Motor neuron (in vitro differentiated cells): ENCODE results near the gene PCDHB16. TPM values are rescaled to one million over a fixed set of nuclear protein-coding genes. Genes with fewer than 3 reads are reported as not detected.
"Not testable (repeated sequence)": the region's sequence is repeated elsewhere in the genome, so short reads cannot be mapped to it uniquely, and the experiment has no call there.

ENCODE experiments used
- ATAC-seq, 8 experiments: fragments of 200-7000 bp; cut with Tn5 transposase; replicated peaks in 6 of 8; 2 replicates each; pipeline ENCODE4 v1.8.0; 2021; ENCODE audit warnings: mild to moderate bottlenecking in 8 of 8, moderate library complexity in 8 of 8
- H3K27ac ChIP-seq, 2 donors: fragments of 250-450 bp; sonication (Bioruptor Pico); 2 replicates each; pipeline ENCODE4 v1.9.0; 2021; ENCODE audit warnings: antibody characterized with exemption in 2 of 2, mild to moderate bottlenecking in 2 of 2, moderate library complexity in 1 of 2
- H3K4me1 ChIP-seq, 2 donors: fragments of 250-450 bp; sonication (Bioruptor Pico); replicated peaks in 1 of 2; 2 replicates each; pipeline ENCODE4 v1.6.1; 2021; ENCODE audit warnings: antibody characterized with exemption in 2 of 2, mild to moderate bottlenecking in 2 of 2, moderate library complexity in 1 of 2
- H3K4me3 ChIP-seq, 5 donors: fragments of 250-450 bp; sonication (Bioruptor Pico); 2 replicates each; pipeline ENCODE4 v1.9.0; 2021; ENCODE audit warnings: antibody characterized with exemption in 5 of 5, mild to moderate bottlenecking in 5 of 5, moderate library complexity in 4 of 5
- WGBS, 10 experiments: fragments of 450-650 bp; shearing (Covaris generic); methylation state at CpG; one replicate each; pipeline ENCODE4 v1.0.0; 2022; 5-methylcytosine and 5-hydroxymethylcytosine counted together
- in situ Hi-C, 9 experiments: fragments of 400-800 bp; cut with MboI; loops; one replicate each; pipeline ENCODE4 v1.15.0; 2021; ENCODE audit warnings: low sequenced_read_pairs in 9 of 9, low pct_unique_long_range_greater_than_20kb in 2 of 9; ENCODE audit not compliant: unreplicated experiment in 9 of 9
- total RNA-seq, 8 experiments: library from RNA; unstranded; fragments of 300-600 nt; gene quantifications; 2 replicates each; pipeline versions ENCODE4 v1.2.3 to v1.2.4, GENCODE V29; 2022

PCDHB16 gene
- total RNA-seq, 8 experiments from 2014 or later = 0.25 to 3.4 (median 1.8) TPM

DNA sequence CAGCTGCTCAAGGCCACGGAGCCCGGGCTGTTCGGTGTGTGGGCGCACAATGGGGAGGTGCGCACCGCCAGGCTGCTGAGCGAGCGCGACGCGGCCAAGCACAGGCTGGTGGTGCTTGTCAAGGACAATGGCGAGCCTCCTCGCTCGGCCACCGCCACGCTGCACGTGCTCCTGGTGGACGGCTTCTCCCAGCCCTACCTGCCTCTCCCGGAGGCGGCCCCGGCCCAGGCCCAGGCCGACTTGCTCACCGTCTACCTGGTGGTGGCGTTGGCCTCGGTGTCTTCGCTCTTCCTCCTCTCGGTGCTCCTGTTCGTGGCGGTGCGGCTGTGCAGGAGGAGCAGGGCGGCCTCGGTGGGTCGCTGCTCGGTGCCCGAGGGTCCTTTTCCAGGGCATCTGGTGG, 6.9 kb downstream of the PCDHB16 start:
- no CpG with 5 or more reads among the region's 35 CpGs for WGBS, 10 experiments
- in situ Hi-C loops = loop anchor here in 4 of 9 experiments (25.0 kb wide), 1 partner anchor 373 kb away; no protein-coding TSS in a partner anchor

GRCh38 chr5:141192110-141192725, 10.0 kb downstream of the PCDHB16 start, which contains the start of gene PCDHB10:
TSS of gene PCDHB10 (plus strand) at chr5:141192353. CDS start at chr5:141192553, 200 bp downstream.
- in situ Hi-C loops = loop anchor here in 4 of 9 experiments (25.0 kb wide), 1 partner anchor 370 kb away; no protein-coding TSS in a partner anchor
- H3K4me3 ChIP-seq = peak within 1 kb of the TSS; percentile 22 to 53 (median 39)
- WGBS, 10 experiments = 0 to 20% (median 0%) methylated on average over 4 to 8 of the region's 10 CpGs; no CpG with 5 or more reads in 1 of the 10 experiments
- ATAC-seq = peak; percentile 28 to 80 (median 58)
- H3K4me1 ChIP-seq = no peaks in the 10 kb centered on the region
- no peak within 1 kb of the TSS for H3K27ac ChIP-seq

More for the DNA sequence above, 6.9 kb downstream of the PCDHB16 start:
- not testable (repeated sequence) for H3K27ac ChIP-seq, ATAC-seq, H3K4me3 ChIP-seq, H3K4me1 ChIP-seq

GRCh38 chr5:141194332-141194731, 12.1 kb downstream of the PCDHB16 start:
- in situ Hi-C loops = loop anchor here in 4 of 9 experiments (25.0 kb wide), 1 partner anchor 368 kb away; no protein-coding TSS in a partner anchor
- not testable (repeated sequence) for ATAC-seq, H3K27ac ChIP-seq, H3K4me3 ChIP-seq, H3K4me1 ChIP-seq
- 28% methylated on average over 5 of the region's 37 CpGs; no CpG with 5 or more reads in 9 of the 10 experiments for WGBS, 10 experiments

DNA sequence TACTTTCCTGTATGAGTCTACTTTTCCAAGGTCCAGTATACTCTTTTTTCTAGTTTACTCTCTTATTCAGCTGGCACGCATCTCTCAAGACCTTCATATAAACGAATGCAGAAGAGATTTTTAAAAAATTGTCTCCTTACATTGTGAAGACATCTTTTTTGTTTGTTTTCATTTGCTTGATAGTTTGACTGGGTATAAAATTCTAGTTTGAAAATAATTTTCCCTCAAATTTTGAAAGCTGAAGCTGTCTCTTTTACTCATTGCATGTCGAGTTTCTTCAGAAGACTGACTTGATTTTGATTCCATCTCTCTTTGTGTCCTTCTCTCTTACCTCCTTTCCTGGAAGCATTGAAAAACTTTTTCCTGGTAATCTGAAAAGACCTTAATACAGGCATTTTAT, 14.2 kb downstream of the PCDHB16 start:
- ATAC-seq = no peak

GRCh38 chr5:141199359-141200235, 17.4 kb downstream of the PCDHB16 start, which contains the start of gene PCDHB11:
TSS of gene PCDHB11 (plus strand) at chr5:141199627. CDS start at chr5:141199775, 148 bp downstream.
- H3K4me3 ChIP-seq = peak within 1 kb of the TSS; percentile 1 to 36 (median 23)
- ATAC-seq = peak in 4 of 8 experiments; percentile 14 to 33 (median 26)
- H3K4me1 ChIP-seq = no peaks in the 10 kb centered on the region
- H3K27ac ChIP-seq = peak within 1 kb of the TSS in 1 of 2 donors; percentile 57
- in situ Hi-C loops = loop anchor here in 7 of 9 experiments (25.0 kb wide), 1 partner anchor 363 kb away; no protein-coding TSS in a partner anchor
- WGBS, 10 experiments = 10 to 73% (median 45%) methylated on average over 5 to 13 of the region's 21 CpGs

More for the DNA sequence above, 14.2 kb downstream of the PCDHB16 start:
- no peak overlapping the region for H3K4me3 ChIP-seq
- 0 to 58% (median 29%) methylated on average over 3 of the region's 3 CpGs for WGBS, 10 experiments
- H3K27ac ChIP-seq = no peak overlapping the region
- H3K4me1 ChIP-seq = no peaks in the 10 kb centered on the region
- in situ Hi-C loops = loop anchor here in 4 of 9 experiments (25.0 kb wide), 1 partner anchor 366 kb away; no protein-coding TSS in a partner anchor

DNA sequence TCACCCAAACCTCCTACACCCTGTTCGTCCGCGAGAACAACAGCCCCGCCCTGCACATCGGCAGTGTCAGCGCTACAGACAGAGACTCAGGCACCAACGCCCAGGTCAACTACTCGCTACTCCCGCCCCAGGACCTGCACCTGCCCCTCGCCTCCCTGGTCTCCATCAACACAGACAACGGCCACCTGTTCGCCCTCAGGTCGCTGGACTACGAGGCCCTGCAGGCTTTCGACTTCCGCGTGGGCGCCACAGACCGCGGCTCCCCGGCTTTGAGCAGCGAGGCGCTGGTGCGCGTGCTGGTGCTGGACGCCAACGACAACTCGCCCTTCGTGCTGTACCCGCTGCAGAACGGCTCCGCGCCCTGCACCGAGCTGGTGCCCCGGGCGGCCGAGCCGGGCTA, 18.9 kb downstream of the PCDHB16 start:
- 0 to 100% methylated on average over 1 of the region's 38 CpGs; no CpG with 5 or more reads in 8 of the 10 experiments for WGBS, 10 experiments
- not testable (repeated sequence) for H3K4me1 ChIP-seq, H3K27ac ChIP-seq, H3K4me3 ChIP-seq, ATAC-seq
- in situ Hi-C loops = loop anchor here in 3 of 9 experiments (25.0 kb wide), 1 partner anchor 361 kb away; no protein-coding TSS in a partner anchor

GRCh38 chr5:141201646-141202045, 19.5 kb downstream of the PCDHB16 start:
- not testable (repeated sequence) for H3K4me3 ChIP-seq

DNA sequence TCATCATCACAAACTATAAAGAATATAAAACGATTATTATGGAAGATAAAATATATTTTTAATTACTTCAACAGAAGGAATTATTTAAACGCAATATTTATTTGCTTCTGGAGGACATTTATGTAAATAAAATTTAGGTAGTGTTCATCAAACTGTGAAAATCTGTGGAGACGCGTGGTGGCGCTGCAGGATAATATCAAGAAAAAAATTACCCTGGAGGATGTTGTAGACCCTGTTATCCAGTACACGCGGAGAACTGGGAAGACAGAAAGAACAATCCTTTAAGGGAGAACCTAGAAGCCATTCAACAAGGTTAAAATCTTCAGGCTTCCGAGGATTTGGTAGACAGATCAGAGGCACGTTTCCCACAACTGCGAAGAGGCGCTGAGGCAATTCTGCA, 26.3 kb downstream of the PCDHB16 start, which contains the start of gene PCDHB12:
Gene PCDHB12 (plus strand): TSS at position 242 of the 400 bp plus-strand sequence. CDS start 189 bp downstream, outside the sequence.
- peak within 1 kb of the TSS in 2 of 5 donors; percentile 32 to 36 for H3K4me3 ChIP-seq
- WGBS, 10 experiments = 0 to 85% (median 31%) methylated on average over 1 to 11 of the region's 11 CpGs
- H3K4me1 ChIP-seq = no peaks in the 10 kb centered on the region
- in situ Hi-C loops = loop anchor here in 3 of 9 experiments (25.0 kb wide), 1 partner anchor 354 kb away; no protein-coding TSS in a partner anchor
- peak within 1 kb of the TSS in 1 of 2 donors; percentile 12 for H3K27ac ChIP-seq
- ATAC-seq = peak in 1 of 8 experiments; percentile 23

More at GRCh38 chr5:141201646-141202045, 19.5 kb downstream of the PCDHB16 start:
- in situ Hi-C loops = loop anchor here in 3 of 9 experiments (25.0 kb wide), 1 partner anchor 361 kb away; no protein-coding TSS in a partner anchor
- not testable (repeated sequence) for H3K4me1 ChIP-seq, H3K27ac ChIP-seq, ATAC-seq
- WGBS, 10 experiments = 0 to 76% (median 15%) methylated on average over 1 to 20 of the region's 35 CpGs; no CpG with 5 or more reads in 4 of the 10 experiments

DNA sequence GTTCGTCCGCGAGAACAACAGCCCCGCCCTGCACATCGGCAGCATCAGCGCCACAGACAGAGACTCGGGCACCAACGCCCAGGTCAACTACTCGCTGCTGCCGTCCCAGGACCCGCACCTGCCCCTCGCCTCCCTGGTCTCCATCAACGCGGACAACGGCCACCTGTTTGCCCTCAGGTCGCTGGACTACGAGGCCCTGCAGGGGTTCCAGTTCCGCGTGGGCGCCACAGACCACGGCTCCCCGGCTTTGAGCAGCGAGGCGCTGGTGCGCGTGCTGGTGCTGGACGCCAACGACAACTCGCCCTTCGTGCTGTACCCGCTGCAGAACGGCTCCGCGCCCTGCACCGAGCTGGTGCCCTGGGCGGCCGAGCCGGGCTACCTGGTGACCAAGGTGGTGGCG, 28.1 kb downstream of the PCDHB16 start:
- in situ Hi-C loops = loop anchor here in 3 of 9 experiments (25.0 kb wide), 1 partner anchor 352 kb away; no protein-coding TSS in a partner anchor
- ATAC-seq, H3K4me1 ChIP-seq, H3K27ac ChIP-seq, H3K4me3 ChIP-seq: not testable (repeated sequence)
- WGBS, 10 experiments = 67 to 100% methylated on average over 3 to 5 of the region's 39 CpGs; no CpG with 5 or more reads in 8 of the 10 experiments

DNA sequence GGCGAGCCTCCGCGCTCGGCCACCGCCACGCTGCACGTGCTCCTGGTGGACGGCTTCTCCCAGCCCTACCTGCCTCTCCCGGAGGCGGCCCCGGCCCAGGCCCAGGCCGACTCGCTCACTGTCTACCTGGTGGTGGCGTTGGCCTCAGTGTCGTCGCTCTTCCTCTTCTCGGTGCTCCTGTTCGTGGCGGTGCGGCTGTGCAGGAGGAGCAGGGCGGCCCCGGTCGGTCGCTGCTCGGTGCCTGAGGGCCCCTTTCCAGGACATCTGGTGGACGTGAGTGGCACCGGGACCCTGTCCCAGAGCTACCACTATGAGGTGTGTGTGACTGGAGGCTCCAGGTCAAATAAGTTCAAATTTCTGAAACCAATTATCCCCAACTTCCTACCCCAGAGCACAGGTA, 28.7 kb downstream of the PCDHB16 start:
- WGBS, 10 experiments = 85% methylated on average over 2 of the region's 27 CpGs; no CpG with 5 or more reads in 9 of the 10 experiments

DNA sequence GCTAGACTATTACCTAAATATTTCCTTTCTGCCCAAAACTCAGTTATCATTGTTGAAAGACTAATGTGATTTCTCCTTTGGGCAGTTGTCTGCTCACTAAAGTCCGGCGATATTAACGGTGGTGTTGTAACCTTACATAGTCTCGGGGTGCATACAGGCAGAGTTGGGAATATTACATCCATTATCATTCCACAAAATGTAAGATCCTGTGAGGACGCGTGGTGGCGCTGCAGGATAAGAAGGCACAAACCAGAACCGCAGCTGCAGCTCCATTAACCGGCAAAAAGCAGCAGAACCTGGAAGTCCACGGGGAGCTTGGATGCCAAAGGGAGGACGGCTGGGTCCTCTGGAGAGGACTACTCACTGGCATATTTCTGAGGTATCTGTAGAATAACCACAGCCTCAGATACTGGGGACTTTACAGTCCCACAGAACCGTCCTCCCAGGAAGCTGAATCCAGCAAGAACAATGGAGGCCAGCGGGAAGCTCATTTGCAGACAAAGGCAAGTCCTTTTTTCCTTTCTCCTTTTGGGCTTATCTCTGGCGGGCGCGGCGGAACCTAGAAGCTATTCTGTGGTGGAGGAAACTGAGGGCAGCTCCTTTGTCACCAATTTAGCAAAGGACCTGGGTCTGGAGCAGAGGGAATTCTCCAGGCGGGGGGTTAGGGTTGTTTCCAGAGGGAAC, 31.6 kb downstream of the PCDHB16 start, which contains the start of gene PCDHB13:
Gene PCDHB13 (plus strand): TSS at position 264 of the 684 bp plus-strand sequence. CDS start 205 bp downstream, at position 469.
- WGBS, 10 experiments = 0 to 100% (median 21%) methylated on average over 1 to 8 of the region's 18 CpGs; no CpG with 5 or more reads in 2 of the 10 experiments
- peak in 5 of 8 experiments; percentile 23 to 89 (median 55) for ATAC-seq
- in situ Hi-C loops = loop anchor here in 3 of 9 experiments (25.0 kb wide), 1 partner anchor 349 kb away; no protein-coding TSS in a partner anchor
- H3K4me3 ChIP-seq = peak within 1 kb of the TSS in 2 of 5 donors; percentile 34
- not testable (repeated sequence) for H3K4me1 ChIP-seq, H3K27ac ChIP-seq

More for the DNA sequence above, 28.7 kb downstream of the PCDHB16 start:
- H3K27ac ChIP-seq, H3K4me3 ChIP-seq, H3K4me1 ChIP-seq, ATAC-seq: not testable (repeated sequence)
- in situ Hi-C loops = loop anchor here in 3 of 9 experiments (25.0 kb wide), 1 partner anchor 351 kb away; no protein-coding TSS in a partner anchor
